Right atrium auricular region (tissue), 2 donors: ENCODE results near the gene ST6GAL1. TPM values are rescaled to one million over a fixed set of nuclear protein-coding genes. Genes with fewer than 3 reads are reported as not detected.

Experiments used
- DNase-seq: peaks from one replicate; pipeline ENCODE4 v3.0.0-alpha.2; 2019; ENCODE audit warnings: low spot score
- H3K27ac ChIP-seq, 2 donors: fragments of 200-600 bp; sonication (generic); 1 replicate in 1 of 2; 2 replicates in 1 of 2; pipeline ENCODE4 v1.5.1; 2016 to 2019
- H3K27me3 ChIP-seq, 2 donors: fragments of 200-600 bp; sonication (generic); one replicate each; pipeline versions ENCODE4 v1.5.1 to v1.6.0; 2017 to 2019
- H3K36me3 ChIP-seq: fragments of 200-600 bp; sonication (generic); one replicate; pipeline ENCODE4 v1.5.1; 2016
- H3K4me1 ChIP-seq, 2 donors: fragments of 200-600 bp; sonication (generic); one replicate each; pipeline versions ENCODE4 v1.5.1 to v1.6.0; 2017 to 2019
- H3K4me3 ChIP-seq, 2 donors: fragments of 200-600 bp; sonication (generic); 1 replicate in 1 of 2; 2 replicates in 1 of 2; pipeline ENCODE4 v1.5.1; 2017 to 2019; ENCODE audit warnings: mild to moderate bottlenecking in 1 of 2, moderate library complexity in 1 of 2
- H3K9me3 ChIP-seq, 2 donors: fragments of 200-600 bp; sonication (generic); one replicate each; pipeline ENCODE4 v1.5.1; 2019
- total RNA-seq, 2 donors: library from RNA; depleted of rRNA; stranded (reverse); fragments of >200 nt; gene quantifications; one replicate each; pipeline ENCODE4 v1.1.0, GENCODE V29; 2016
- TF ChIP-seq, protein P1 (sequence below), 2 donors: fragments of 200-600 bp; sonication (generic); IDR thresholded peaks; one replicate each; pipeline ENCODE4 v1.5.1; 2019; ENCODE audit warnings: antibody characterized with exemption in 2 of 2

The ST6GAL1 gene
- total RNA-seq, 2 donors from 2014 or later = 55.1 to 94.3 TPM

GRCh38 chr3:187086831-187087230 is 156.5 kb downstream of the ST6GAL1 start:
- H3K36me3 ChIP-seq = no peaks in the 10 kb centered on the region
- no peaks in the 10 kb centered on the region for H3K27me3 ChIP-seq
- peaks cover 0 to 32% of the 10 kb centered on the region in 2 donors for H3K9me3 ChIP-seq
- no peak overlapping the region for H3K4me3 ChIP-seq
- DNase-seq = no peak
- TF ChIP-seq, protein P1, sequence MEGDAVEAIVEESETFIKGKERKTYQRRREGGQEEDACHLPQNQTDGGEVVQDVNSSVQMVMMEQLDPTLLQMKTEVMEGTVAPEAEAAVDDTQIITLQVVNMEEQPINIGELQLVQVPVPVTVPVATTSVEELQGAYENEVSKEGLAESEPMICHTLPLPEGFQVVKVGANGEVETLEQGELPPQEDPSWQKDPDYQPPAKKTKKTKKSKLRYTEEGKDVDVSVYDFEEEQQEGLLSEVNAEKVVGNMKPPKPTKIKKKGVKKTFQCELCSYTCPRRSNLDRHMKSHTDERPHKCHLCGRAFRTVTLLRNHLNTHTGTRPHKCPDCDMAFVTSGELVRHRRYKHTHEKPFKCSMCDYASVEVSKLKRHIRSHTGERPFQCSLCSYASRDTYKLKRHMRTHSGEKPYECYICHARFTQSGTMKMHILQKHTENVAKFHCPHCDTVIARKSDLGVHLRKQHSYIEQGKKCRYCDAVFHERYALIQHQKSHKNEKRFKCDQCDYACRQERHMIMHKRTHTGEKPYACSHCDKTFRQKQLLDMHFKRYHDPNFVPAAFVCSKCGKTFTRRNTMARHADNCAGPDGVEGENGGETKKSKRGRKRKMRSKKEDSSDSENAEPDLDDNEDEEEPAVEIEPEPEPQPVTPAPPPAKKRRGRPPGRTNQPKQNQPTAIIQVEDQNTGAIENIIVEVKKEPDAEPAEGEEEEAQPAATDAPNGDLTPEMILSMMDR (IDR thresholded peaks at IDR 0.05) = no peak
- H3K27ac ChIP-seq = no peak overlapping the region
- peaks cover 0 to 8% of the 10 kb centered on the region in 2 donors for H3K4me1 ChIP-seq

- Histone ChIP-seq H3K9me3 (peaks cover 0 to 38% of the 10 kb centered on the region in 2 donors), H3K27ac (no peak overlapping the region), H3K36me3 (no peaks in the 10 kb centered on the region), H3K27me3 (no peaks in the 10 kb centered on the region), H3K4me3 (no peak overlapping the region), H3K4me1 (peaks cover 0 to 8% of the 10 kb centered on the region in 2 donors)
- DNase-seq = no peak
- TF ChIP-seq, protein P1 (IDR thresholded peaks at IDR 0.05) = no peak
These were observed 158.4 kb downstream of the ST6GAL1 start for GRCh38 chr3:187088701-187089100.

- TF ChIP-seq, protein P1 (IDR thresholded peaks at IDR 0.05) = no peak
- H3K4me1 ChIP-seq = no peaks in the 10 kb centered on the region
- H3K4me3 ChIP-seq = no peak overlapping the region
- no peak for DNase-seq
- H3K27me3 ChIP-seq = no peaks in the 10 kb centered on the region
- H3K27ac ChIP-seq = no peak overlapping the region
- H3K36me3 ChIP-seq = no peaks in the 10 kb centered on the region
- H3K9me3 ChIP-seq = peaks cover 0 to 36% of the 10 kb centered on the region in 2 donors
These were observed 163.0 kb downstream of the ST6GAL1 start for GRCh38 chr3:187093320-187093719.

DNA sequence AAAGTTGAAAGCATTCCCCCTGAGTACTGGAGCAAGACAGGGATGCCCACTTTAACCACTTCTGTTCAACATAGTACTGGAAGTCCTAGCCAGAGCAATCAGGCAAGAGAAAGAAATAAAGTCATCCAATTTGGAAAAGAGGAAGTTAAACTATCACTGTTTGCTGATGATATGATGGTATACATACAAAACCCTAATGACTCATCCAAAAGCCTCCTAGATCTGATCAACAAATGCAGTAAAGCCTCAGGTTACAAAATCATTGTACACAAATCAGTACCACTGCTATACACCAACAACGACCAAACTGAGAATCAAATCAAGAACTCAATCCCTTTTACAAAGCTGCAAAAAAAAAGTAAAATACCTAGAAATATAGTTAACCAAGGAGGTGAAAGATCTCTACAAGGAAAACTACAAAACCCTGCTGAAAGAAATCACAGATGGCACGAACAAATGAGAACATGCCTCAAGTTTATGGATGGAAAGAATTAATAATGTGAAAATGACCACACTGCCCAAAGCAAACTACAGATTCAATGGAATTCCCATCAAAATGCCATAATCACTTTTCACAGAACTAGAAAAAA is 168.7 kb downstream of the ST6GAL1 start:
- Histone ChIP-seq H3K27me3 (no peaks in the 10 kb centered on the region), H3K27ac (no peak overlapping the region), H3K9me3 (peaks cover 0 to 16% of the 10 kb centered on the region in 2 donors), H3K4me3 (no peak overlapping the region), H3K4me1 (peaks cover 0 to 25% of the 10 kb centered on the region in 2 donors), H3K36me3 (no peaks in the 10 kb centered on the region)
- TF ChIP-seq, protein P1 (IDR thresholded peaks at IDR 0.05) = no peak
- no peak for DNase-seq

GRCh38 chr3:187101184-187102072 is 171.1 kb downstream of the ST6GAL1 start:
- Histone ChIP-seq H3K4me1 (peaks cover 0 to 46% of the 10 kb centered on the region in 2 donors), H3K9me3 (peaks cover 0 to 13% of the 10 kb centered on the region in 2 donors), H3K36me3 (no peaks in the 10 kb centered on the region), H3K27ac (peak overlapping the region; percentile 61 to 66), H3K4me3 (peak overlapping the region in 1 of 2 donors; percentile 27), H3K27me3 (no peaks in the 10 kb centered on the region)
- TF ChIP-seq, protein P1 (IDR thresholded peaks at IDR 0.05) = no peak
- peak; percentile 81 for DNase-seq
